T-helper 17 cell (primary cell): ENCODE measurements around the gene PHACTR1. TPM values are rescaled to one million over a fixed set of nuclear protein-coding genes. Genes with fewer than 3 reads are reported as not detected.

Experiments
- ATAC-seq: fragments of 150-1000 bp; cut with Tn5 transposase; 2 replicates; pipeline ENCODE4 v1.10.0; 2021; ENCODE audit warnings: mild to moderate bottlenecking, moderate library complexity
- DNase-seq, 3 donors: peaks; one replicate each; pipeline versions ENCODE4 v3.0.0 to v3.0.0-alpha.2; 2020 to 2021
- H3K9me3 ChIP-seq: one replicate; pipeline ENCODE4 v1.7.0; 2013; ENCODE audit warnings: low read length, mild to moderate bottlenecking; ENCODE audit not compliant: control insufficient read depth, poor library complexity, severe bottlenecking
- H3K27ac Mint-ChIP-seq: one replicate; pipeline ENCODE4 v1.8.0; 2022; ENCODE audit warnings: mild to moderate bottlenecking, moderate library complexity, mixed read lengths
- H3K27me3 Mint-ChIP-seq: one replicate; pipeline ENCODE4 v1.8.0; 2022; ENCODE audit warnings: mixed read lengths
- H3K36me3 Mint-ChIP-seq: one replicate; pipeline ENCODE4 v1.8.0; 2022; ENCODE audit warnings: low read depth, mixed read lengths
- H3K4me1 Mint-ChIP-seq: one replicate; pipeline ENCODE4 v1.8.0; 2022; ENCODE audit warnings: mild to moderate bottlenecking, mixed read lengths
- H3K4me3 Mint-ChIP-seq: one replicate; pipeline ENCODE4 v1.8.0; 2022; ENCODE audit warnings: mild to moderate bottlenecking, moderate library complexity, mixed read lengths
- total RNA-seq, 4 donors: library from RNA in 2 of 4; stranded (reverse) in 2 of 4; gene quantifications; one replicate each; pipeline ENCODE4 v1.2.3 and lab custom pipeline; 2022 to 2026

The PHACTR1 gene
- total RNA-seq, 2 donors from 2014 or later = 2.8 to 11.1 TPM

- DNase-seq (no peak), ATAC-seq (no peak)
- H3K27ac Mint-ChIP-seq = peak overlapping the region; percentile 95
- H3K36me3 Mint-ChIP-seq = peaks cover 3% of the 10 kb centered on the region
- H3K27me3 Mint-ChIP-seq = peaks cover 6% of the 10 kb centered on the region
- H3K4me3 Mint-ChIP-seq = no peak overlapping the region
- H3K9me3 ChIP-seq = no peaks in the 10 kb centered on the region
- H3K4me1 Mint-ChIP-seq = peaks cover 12% of the 10 kb centered on the region
Observed at GRCh38 chr6:13275435-13275989, 558.9 kb downstream of the PHACTR1 start.

- Mint-ChIP-seq H3K36me3 (peaks cover under 1% of the 10 kb centered on the region), H3K27me3 (peaks cover 1% of the 10 kb centered on the region), H3K27ac (peak overlapping the region; percentile 47), H3K4me3 (no peak overlapping the region), H3K4me1 (peaks cover 12% of the 10 kb centered on the region)
- no peaks in the 10 kb centered on the region for H3K9me3 ChIP-seq
- ATAC-seq (no peak), DNase-seq (no peak)
Observed at GRCh38 chr6:13277231-13277630, 560.7 kb downstream of the PHACTR1 start.

- Mint-ChIP-seq H3K27ac (peak overlapping the region; percentile 14), H3K4me1 (peaks cover 13% of the 10 kb centered on the region), H3K4me3 (no peak overlapping the region), H3K36me3 (no peaks in the 10 kb centered on the region), H3K27me3 (no peaks in the 10 kb centered on the region)
- no peaks in the 10 kb centered on the region for H3K9me3 ChIP-seq
- DNase-seq = no peak
- no peak for ATAC-seq
Observed at GRCh38 chr6:13278164-13278563, 561.6 kb downstream of the PHACTR1 start.

- no peak for DNase-seq
- H3K27me3 Mint-ChIP-seq = no peaks in the 10 kb centered on the region
- H3K4me3 Mint-ChIP-seq = no peak overlapping the region
- no peaks in the 10 kb centered on the region for H3K9me3 ChIP-seq
- no peak for ATAC-seq
- no peaks in the 10 kb centered on the region for H3K36me3 Mint-ChIP-seq
- no peak overlapping the region for H3K27ac Mint-ChIP-seq
- peaks cover 5% of the 10 kb centered on the region for H3K4me1 Mint-ChIP-seq
Observed at GRCh38 chr6:13278991-13279390, 562.4 kb downstream of the PHACTR1 start.

GRCh38 chr6:13280254-13280653 lies 563.7 kb downstream of the PHACTR1 start:
- H3K36me3 Mint-ChIP-seq = no peaks in the 10 kb centered on the region
- ATAC-seq (peak; percentile 59), DNase-seq (no peak)
- no peaks in the 10 kb centered on the region for H3K27me3 Mint-ChIP-seq
- H3K9me3 ChIP-seq = no peaks in the 10 kb centered on the region
- peaks cover 4% of the 10 kb centered on the region for H3K4me1 Mint-ChIP-seq
- no peak overlapping the region for H3K27ac Mint-ChIP-seq
- no peak overlapping the region for H3K4me3 Mint-ChIP-seq

- Mint-ChIP-seq H3K4me1 (peaks cover 4% of the 10 kb centered on the region), H3K36me3 (no peaks in the 10 kb centered on the region), H3K27ac (no peak overlapping the region), H3K27me3 (no peaks in the 10 kb centered on the region), H3K4me3 (no peak overlapping the region)
- H3K9me3 ChIP-seq = no peaks in the 10 kb centered on the region
- ATAC-seq = no peak
- no peak for DNase-seq
Observed at GRCh38 chr6:13281686-13282085, 565.1 kb downstream of the PHACTR1 start.

- no peaks in the 10 kb centered on the region for H3K9me3 ChIP-seq
- ATAC-seq (no peak), DNase-seq (no peak)
- Mint-ChIP-seq H3K4me1 (peaks cover 4% of the 10 kb centered on the region), H3K27me3 (no peaks in the 10 kb centered on the region), H3K36me3 (no peaks in the 10 kb centered on the region), H3K27ac (no peak overlapping the region), H3K4me3 (no peak overlapping the region)
Observed at GRCh38 chr6:13282393-13283069, 566.0 kb downstream of the PHACTR1 start.

GRCh38 chr6:13283331-13283730 lies 566.8 kb downstream of the PHACTR1 start:
- ATAC-seq (no peak), DNase-seq (no peak)
- peaks cover 4% of the 10 kb centered on the region for H3K4me1 Mint-ChIP-seq

GRCh38 chr6:13284646-13285045 lies 568.1 kb downstream of the PHACTR1 start:
- DNase-seq (no peak), ATAC-seq (no peak)
- no peaks in the 10 kb centered on the region for H3K36me3 Mint-ChIP-seq
- no peaks in the 10 kb centered on the region for H3K9me3 ChIP-seq
- no peaks in the 10 kb centered on the region for H3K27me3 Mint-ChIP-seq
- H3K4me1 Mint-ChIP-seq = peaks cover 4% of the 10 kb centered on the region
- H3K27ac Mint-ChIP-seq = no peak overlapping the region
- H3K4me3 Mint-ChIP-seq = no peak overlapping the region

More at GRCh38 chr6:13283331-13283730, 566.8 kb downstream of the PHACTR1 start:
- Mint-ChIP-seq H3K36me3 (no peaks in the 10 kb centered on the region), H3K27ac (no peak overlapping the region), H3K4me3 (no peak overlapping the region), H3K27me3 (no peaks in the 10 kb centered on the region)
- H3K9me3 ChIP-seq = no peaks in the 10 kb centered on the region

- no peaks in the 10 kb centered on the region for H3K27me3 Mint-ChIP-seq
- DNase-seq (no peak), ATAC-seq (peak; percentile 36)
- H3K27ac Mint-ChIP-seq = peak overlapping the region; percentile 54
- no peaks in the 10 kb centered on the region for H3K36me3 Mint-ChIP-seq
- H3K4me1 Mint-ChIP-seq = peaks cover 2% of the 10 kb centered on the region
- no peaks in the 10 kb centered on the region for H3K9me3 ChIP-seq
- H3K4me3 Mint-ChIP-seq = no peak overlapping the region
Observed at GRCh38 chr6:13285705-13286104, 569.1 kb downstream of the PHACTR1 start.

GRCh38 chr6:13286181-13286580 lies 569.6 kb downstream of the PHACTR1 start:
- H3K27ac Mint-ChIP-seq = peak overlapping the region; percentile 54
- ATAC-seq (no peak), DNase-seq (no peak)
- H3K4me1 Mint-ChIP-seq = peaks cover 2% of the 10 kb centered on the region
- no peaks in the 10 kb centered on the region for H3K9me3 ChIP-seq
- H3K27me3 Mint-ChIP-seq = no peaks in the 10 kb centered on the region
- no peak overlapping the region for H3K4me3 Mint-ChIP-seq
- H3K36me3 Mint-ChIP-seq = no peaks in the 10 kb centered on the region

- DNase-seq (no peak), ATAC-seq (no peak)
- H3K27me3 Mint-ChIP-seq = no peaks in the 10 kb centered on the region
- H3K36me3 Mint-ChIP-seq = no peaks in the 10 kb centered on the region
- peaks cover 2% of the 10 kb centered on the region for H3K4me1 Mint-ChIP-seq
- no peak overlapping the region for H3K4me3 Mint-ChIP-seq
- H3K27ac Mint-ChIP-seq = no peak overlapping the region
- no peaks in the 10 kb centered on the region for H3K9me3 ChIP-seq
Observed at GRCh38 chr6:13287104-13287503, 570.5 kb downstream of the PHACTR1 start.

- ATAC-seq = no peak
- H3K27me3 Mint-ChIP-seq = no peaks in the 10 kb centered on the region
Observed at GRCh38 chr6:13288481-13288880, 571.9 kb downstream of the PHACTR1 start.

GRCh38 chr6:13288969-13289391 lies 572.4 kb downstream of the PHACTR1 start:
- no peaks in the 10 kb centered on the region for H3K9me3 ChIP-seq
- Mint-ChIP-seq H3K4me1 (no peaks in the 10 kb centered on the region), H3K4me3 (no peak overlapping the region), H3K36me3 (peaks cover 3% of the 10 kb centered on the region), H3K27ac (no peak overlapping the region), H3K27me3 (no peaks in the 10 kb centered on the region)
- DNase-seq (no peak), ATAC-seq (no peak)

More at GRCh38 chr6:13288481-13288880, 571.9 kb downstream of the PHACTR1 start:
- H3K36me3 Mint-ChIP-seq = no peaks in the 10 kb centered on the region
- no peaks in the 10 kb centered on the region for H3K9me3 ChIP-seq
- no peak overlapping the region for H3K4me3 Mint-ChIP-seq
- H3K4me1 Mint-ChIP-seq = no peaks in the 10 kb centered on the region
- H3K27ac Mint-ChIP-seq = no peak overlapping the region
- no peak for DNase-seq
